Fibroblast of upper back skin (primary cell): Measurements from ENCODE around the gene OPALIN.
A peak's percentile ranks its signal among the peaks of the same experiment; 100 is the strongest.

Experiments used
- DNase-seq: peaks from one replicate; pipeline ENCODE4 v3.0.0-alpha.2; 2013

Gene OPALIN

GRCh38 chr10:96371356-96371755, 12.6 kb upstream of the OPALIN start:
- DNase-seq = no peak

GRCh38 chr10:96370584-96371157, 11.9 kb upstream of the OPALIN start:
- DNase-seq = peak; percentile 55

GRCh38 chr10:96369890-96370583, 11.2 kb upstream of the OPALIN start:
- DNase-seq = no peak

- DNase-seq = no peak
These were observed 10.2 kb upstream of the OPALIN start for GRCh38 chr10:96368971-96369370.

GRCh38 chr10:96367470-96367869, 8.7 kb upstream of the OPALIN start:
- no peak for DNase-seq

GRCh38 chr10:96366508-96366907, 7.7 kb upstream of the OPALIN start:
- DNase-seq = peak; percentile 18

GRCh38 chr10:96365571-96365970, 6.8 kb upstream of the OPALIN start:
- DNase-seq = no peak

- DNase-seq = no peak
These were observed 2.0 kb upstream of the OPALIN start for GRCh38 chr10:96360766-96361165.

GRCh38 chr10:96360331-96360730, 1.5 kb upstream of the OPALIN start:
- no peak for DNase-seq

- no peak for DNase-seq
These were observed 814 bp upstream of the OPALIN start for GRCh38 chr10:96359616-96360015.

GRCh38 chr10:96357038-96357620, 1.7 kb downstream of the OPALIN start:
- DNase-seq = no peak

- DNase-seq = no peak
These were observed 6.2 kb downstream of the OPALIN start for GRCh38 chr10:96352582-96352981.

- DNase-seq = no peak
These were observed 6.8 kb downstream of the OPALIN start for GRCh38 chr10:96352027-96352426.

- no peak for DNase-seq
These were observed 12.5 kb downstream of the OPALIN start for GRCh38 chr10:96346295-96346694.

GRCh38 chr10:96345222-96345621, 13.6 kb downstream of the OPALIN start:
- no peak for DNase-seq

- DNase-seq = no peak
These were observed 14.6 kb downstream of the OPALIN start for GRCh38 chr10:96344178-96344577.

GRCh38 chr10:96342402-96342801, 16.4 kb downstream of the OPALIN start:
- DNase-seq = no peak

- DNase-seq = no peak
These were observed 17.3 kb downstream of the OPALIN start for GRCh38 chr10:96341219-96342182.

GRCh38 chr10:96339956-96340904, 18.6 kb downstream of the OPALIN start:
- DNase-seq = peak; percentile 55

GRCh38 chr10:96339383-96339782, 19.4 kb downstream of the OPALIN start:
- DNase-seq = no peak

- no peak for DNase-seq
These were observed 20.4 kb downstream of the OPALIN start for GRCh38 chr10:96338279-96338925.

- no peak for DNase-seq
These were observed 21.7 kb downstream of the OPALIN start for GRCh38 chr10:96337106-96337505.
